ENCODE data around the gene HIP1.
"Not testable (repeated sequence)": the region's sequence is repeated elsewhere in the genome, so short reads cannot be mapped to it uniquely, and the experiment has no call there.

HIP1 gene

DNA sequence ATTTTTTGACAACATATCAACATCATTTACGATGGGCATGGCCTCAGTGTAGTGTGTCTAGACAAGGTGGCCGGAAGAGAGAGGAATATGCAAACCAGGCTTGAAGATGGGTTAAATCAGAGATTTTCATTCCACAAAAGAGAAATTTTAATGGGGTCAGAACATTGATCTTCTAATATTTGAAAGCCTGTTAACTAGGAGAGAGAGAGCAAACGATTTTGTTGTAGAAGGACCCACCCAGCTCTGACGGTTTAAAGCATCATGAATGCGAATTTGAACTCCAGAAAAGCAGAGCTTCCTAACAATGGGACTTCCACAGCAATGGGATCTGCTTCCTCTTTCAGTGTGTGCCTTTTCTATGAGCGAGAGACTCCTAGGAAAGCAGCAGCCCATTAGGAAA, 246.7 kb downstream of the HIP1 start, which contains the start of gene SPDYE5:
SPDYE5 (plus strand) TSS at position 301 of the 400 bp plus-strand sequence. CDS start 1,728 bp downstream, outside the sequence.
- DNase-seq (ENCODE audit: low read depth): not testable (repeated sequence)

DNA sequence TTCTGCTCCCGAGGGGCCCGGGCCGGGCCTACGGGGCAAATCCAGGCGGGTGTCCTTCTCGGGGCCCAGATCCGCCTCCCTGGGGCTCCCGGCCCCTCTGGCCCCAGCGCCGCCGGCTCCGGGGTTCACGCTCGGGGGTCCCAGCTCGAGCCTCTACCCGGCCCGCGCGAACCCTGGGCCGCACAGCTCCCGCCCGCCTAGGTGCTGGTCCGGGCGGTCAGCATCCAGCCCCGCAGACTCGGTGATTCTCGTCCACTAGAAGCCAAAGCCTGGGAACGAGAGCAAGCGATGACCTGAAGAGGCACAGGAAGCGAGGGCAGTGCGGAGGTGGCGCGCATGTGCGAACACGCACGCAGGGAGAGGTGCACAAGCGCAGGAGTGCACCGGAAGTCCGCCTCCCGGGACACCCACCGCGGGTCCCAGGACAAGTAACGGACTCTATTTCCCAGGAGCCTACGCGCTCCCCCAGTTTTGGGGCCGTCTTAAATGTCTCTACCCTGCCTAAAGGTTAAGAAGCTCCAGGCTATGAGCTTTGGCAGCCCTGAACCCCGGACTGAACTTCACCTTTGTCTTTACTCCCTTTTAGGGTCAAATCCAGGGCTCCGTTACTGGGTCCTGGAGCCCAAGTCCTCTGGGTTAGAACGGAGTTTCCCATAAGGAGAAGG, 252.6 kb downstream of the HIP1 start, which contains the start of gene POM121C:
POM121C (minus strand) TSS at position 321 of the 665 bp plus-strand sequence. CDS start 44,803 bp downstream, outside the sequence.
- DNase-seq (ENCODE audit: low read depth): peak; percentile 93

DNA sequence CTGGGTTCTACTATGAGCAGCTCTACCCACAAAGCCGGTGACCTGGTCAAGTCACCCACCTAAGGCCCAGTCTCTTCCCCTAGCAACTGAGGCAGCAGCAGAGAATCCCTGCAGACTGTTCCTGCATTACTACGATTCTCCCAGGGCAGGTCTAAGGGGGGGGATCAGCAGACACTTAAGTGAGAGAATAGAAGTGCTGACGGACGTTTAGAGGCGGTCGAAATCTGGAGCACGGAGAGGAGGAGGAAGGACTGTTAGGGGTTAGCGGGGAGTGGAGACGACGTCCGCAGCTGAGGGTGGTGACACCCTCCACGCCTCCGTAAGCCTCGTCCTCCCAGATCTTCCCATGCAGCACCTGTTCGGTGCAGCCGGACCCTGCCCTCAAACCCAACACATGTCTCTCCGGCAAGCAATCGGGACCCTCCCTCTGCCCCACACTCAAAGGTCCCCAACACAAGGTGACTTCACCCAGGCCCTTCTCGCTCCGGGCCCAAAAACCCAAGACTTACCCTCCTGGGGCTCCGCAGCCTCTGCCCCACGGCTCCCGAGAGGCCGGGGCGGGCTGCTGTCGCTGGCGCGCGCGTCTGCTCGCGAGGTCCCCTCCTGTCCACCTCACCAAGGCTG, 253.3 kb downstream of the HIP1 start:
- DNase-seq (ENCODE audit: low read depth): peak; percentile 4

Measured in EH (cell line).